HTR-8/SVneo (cell line): ENCODE data around the gene APBB1.
"Not testable (repeated sequence)": the region's sequence is repeated elsewhere in the genome, so short reads cannot be mapped to it uniquely, and the experiment has no call there.

Experiments used
- DNase-seq: peaks from one replicate; pipeline ENCODE4 v3.0.0; 2011; ENCODE audit warnings: low spot score, mixed read lengths; ENCODE audit not compliant: insufficient read length
- FAIRE-seq: peaks from 2 replicates; lab custom pipeline; 2011; peaks lifted over from hg19 to GRCh38; lab: Jason Lieb, UNC

APBB1 gene

DNA sequence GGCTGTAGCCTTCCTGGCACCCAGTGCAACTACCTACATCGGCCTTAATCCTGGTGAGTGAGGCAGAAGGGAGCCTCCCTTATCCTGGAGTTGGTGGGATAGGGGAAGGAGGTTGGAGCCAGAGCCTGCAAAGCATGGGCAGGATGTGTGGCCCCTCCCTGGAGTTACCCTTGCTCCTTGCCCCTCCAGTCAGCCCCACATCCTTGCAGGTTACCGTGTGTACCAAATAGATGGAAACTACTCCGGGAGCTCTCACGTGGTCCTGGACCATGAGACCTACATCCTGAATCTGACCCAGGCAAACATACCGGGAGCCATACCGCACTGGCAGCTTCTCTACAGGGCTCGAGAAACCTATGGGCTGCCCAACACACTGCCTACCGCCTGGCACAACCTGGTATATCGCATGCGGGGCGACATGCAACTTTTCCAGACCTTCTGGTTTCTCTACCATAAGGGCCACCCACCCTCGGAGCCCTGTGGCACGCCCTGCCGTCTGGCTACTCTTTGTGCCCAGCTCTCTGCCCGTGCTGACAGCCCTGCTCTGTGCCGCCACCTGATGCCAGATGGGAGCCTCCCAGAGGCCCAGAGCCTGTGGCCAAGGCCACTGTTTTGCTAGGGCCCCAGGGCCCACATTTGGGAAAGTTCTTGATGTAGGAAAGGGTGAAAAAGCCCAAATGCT is 24.8 kb downstream of the APBB1 start:
- DNase-seq: no peak
- FAIRE-seq: no peak

DNA sequence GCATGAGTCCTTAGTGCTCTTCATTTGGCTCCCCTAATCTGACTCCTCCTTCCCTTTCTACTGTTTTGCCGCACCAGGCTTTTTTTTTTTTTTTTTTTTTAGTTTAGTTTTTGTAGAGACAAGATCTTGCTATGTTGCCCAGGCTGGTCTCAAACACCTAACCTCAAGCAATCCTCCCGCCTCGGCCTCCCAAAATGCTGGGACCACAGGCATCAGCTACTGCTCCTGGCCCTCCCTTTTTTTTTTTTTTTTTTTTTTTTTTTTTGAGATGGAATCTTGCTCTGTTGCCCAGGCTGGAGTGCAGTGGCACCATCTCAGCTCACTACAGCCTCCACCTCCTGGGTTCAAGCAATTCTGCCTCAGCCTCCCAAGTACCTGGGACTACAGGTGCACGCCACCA is 26.6 kb downstream of the APBB1 start:
- not testable (repeated sequence) for DNase-seq, FAIRE-seq

- FAIRE-seq (no peak), DNase-seq (no peak)
These were observed 27.3 kb downstream of the APBB1 start for GRCh38 chr11:6391537-6392134.

DNA sequence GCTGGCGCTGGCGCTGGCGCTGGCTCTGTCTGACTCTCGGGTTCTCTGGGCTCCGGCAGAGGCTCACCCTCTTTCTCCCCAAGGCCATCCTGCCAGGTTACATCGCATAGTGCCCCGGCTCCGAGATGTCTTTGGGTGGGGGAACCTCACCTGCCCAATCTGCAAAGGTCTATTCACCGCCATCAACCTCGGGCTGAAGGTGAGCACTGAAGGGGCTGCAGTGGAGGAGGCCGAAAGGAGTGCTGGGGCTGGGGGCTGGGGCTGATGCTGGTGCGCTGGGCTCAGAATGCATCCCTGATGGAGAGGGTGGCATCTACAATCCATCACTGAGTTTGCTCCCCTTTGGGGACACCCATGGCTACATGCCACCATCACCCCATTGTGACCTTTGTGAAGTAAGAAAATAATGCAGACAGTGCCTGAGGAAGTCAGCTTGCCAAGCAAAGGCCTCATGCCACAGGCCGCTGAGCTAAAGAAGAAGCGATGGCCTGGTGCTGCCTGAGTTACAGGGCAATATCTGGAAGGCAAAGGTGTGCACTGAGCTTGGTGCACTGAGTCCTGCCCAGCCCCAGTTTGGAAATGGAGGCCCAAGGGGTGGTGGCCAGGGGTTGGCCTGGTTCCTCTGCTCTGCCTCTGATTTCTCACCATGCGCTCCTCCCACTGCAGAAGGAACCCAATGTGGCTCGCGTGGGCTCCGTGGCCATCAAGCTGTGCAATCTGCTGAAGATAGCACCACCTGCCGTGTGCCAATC is 28.0 kb downstream of the APBB1 start:
- DNase-seq (no peak), FAIRE-seq (no peak)

DNA sequence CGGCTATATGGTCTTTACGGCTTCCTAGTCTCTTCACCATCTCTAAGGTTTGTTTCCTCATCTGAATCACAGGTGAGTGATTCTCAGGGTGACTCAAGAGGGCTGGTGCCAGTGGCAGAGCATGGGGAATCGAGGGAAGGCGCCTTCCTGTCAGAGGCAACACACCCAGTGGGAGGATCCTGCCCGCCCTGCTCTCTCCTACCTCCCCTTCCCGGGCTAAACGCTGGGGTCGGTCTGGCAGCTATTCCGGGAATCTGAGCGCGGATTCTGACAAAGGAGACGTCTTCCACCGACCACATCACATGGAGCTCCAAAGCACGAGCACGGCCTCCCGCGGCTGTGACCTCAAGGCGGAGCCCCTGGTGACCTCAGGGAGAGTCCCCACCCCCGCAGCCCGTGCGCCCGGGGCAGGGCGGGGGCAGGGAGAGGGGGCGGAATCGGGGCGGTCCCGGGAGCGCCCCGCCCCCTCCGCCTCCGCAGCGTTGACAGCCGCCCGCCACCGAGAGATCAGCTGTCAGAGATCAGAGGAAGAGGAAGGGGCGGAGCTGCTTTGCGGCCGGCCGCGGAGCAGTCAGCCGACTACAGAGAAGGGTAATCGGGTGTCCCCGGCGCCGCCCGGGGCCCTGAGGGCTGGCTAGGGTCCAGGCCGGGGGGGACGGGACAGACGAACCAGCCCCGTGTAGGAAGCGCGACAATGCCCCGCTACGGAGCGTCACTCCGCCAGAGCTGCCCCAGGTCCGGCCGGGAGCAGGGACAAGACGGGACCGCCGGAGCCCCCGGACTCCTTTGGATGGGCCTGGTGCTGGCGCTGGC is 28.8 kb downstream of the APBB1 start, which contains the start of gene SMPD1:
SMPD1 (plus strand) TSS at position 570 of the 813 bp plus-strand sequence; CDS start at position 695, 125 bp downstream.
- FAIRE-seq (peak; percentile 96), DNase-seq (peak; percentile 90)

DNA sequence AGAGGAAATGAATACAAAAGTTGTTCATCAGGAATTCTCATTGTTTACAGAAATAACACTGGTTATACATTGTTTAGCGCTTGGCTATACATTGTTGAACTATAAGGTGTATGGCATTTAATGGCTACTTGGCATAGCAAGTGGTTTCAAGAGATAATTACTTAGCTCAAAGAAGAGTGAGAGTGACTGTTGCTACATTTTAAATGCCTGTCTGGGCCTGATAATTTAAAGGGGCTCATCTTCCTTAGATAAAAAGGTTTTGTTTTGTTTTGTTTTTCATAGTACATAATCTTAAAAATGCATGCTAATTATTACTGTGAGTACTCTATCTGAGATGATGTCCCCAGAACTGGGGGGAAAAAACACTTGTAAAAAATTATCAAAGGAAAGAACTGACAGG is 30.1 kb downstream of the APBB1 start:
- no peak for DNase-seq
- FAIRE-seq: no peak

DNA sequence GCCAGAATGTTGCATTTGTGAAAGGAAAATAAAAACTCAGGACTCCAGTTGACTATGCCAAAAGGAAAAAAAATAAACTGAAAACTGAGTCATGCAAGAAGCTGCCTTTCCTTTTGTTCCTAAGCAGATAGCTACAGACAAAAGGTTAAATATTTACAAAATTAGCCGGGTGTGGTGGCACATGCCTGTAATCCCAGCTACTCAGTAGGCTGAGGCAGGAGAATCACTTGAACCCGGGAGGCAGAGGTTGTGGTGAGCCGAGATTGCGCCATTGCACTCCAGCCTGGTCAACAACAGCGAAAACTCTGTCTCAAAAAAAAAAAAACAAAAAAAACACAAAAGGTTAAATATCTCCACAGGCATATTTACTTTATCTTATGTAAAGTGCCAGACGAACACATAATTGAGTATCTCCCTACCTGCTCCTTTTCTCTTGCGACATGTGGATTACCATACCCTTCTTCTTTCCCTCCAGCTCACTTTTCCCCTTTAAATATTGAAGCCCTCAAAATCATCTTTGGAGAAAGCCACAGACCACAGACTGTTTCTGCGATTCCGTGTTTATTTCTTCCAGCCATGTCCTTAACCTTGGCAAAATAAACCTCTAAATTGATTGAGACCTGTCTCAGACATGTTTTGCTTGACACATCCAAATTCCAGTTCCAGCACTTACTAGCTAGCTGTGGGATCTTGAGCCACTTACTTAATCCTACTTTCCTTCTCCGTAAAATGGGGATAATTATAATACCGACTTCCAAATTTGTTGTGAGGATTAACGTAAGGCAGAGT is 30.9 kb downstream of the APBB1 start:
- no peak for FAIRE-seq
- DNase-seq: no peak

GRCh38 chr11:6385046-6385777 is 33.7 kb downstream of the APBB1 start:
- DNase-seq (no peak), FAIRE-seq (no peak)

GRCh38 chr11:6378640-6378989 is 40.3 kb downstream of the APBB1 start:
- FAIRE-seq: no peak
- DNase-seq: no peak

- no peak for FAIRE-seq
- no peak for DNase-seq
These were observed 40.8 kb downstream of the APBB1 start for GRCh38 chr11:6377902-6378639.

DNA sequence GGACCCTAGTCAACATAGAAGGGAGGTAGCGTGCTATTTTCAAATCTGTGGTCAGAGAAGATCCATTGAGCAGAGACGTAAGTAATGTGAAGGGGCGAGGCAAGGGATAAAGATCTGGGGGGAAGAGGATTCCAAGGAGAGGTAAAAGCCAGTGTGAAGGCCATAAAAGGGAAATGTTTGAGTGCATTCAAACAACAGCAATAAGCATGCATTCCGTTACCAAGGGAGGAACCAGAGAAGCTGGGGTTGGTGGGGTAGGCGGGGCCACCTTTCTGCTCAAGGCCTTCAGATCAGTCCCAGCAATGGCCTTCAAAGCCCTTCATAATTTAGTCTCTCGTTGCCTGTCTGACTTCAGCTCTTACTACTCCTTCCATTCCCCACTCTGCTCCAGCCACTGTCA is 47.1 kb downstream of the APBB1 start:
- no peak for DNase-seq
- FAIRE-seq: no peak

DNA sequence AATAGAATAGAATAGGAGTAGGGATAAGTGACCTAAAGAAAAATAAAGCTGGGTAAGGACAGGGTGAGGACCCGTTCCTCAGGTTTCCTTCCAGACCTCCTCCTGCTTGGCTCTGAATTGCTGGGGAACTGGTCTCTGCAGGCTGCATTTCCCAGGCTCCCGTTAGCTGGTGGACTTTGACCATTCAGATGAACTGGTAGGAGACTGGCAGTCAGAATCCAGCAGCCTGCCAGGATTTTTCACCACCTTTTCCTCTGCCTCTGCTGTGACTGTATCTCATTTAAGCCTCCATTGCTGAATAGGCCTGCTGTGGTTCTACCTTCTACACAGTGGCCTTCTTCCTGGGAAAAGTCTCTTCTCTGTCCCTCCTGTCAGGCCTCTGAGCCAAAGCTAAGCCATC is 53.2 kb downstream of the APBB1 start:
- no peak for FAIRE-seq
- no peak for DNase-seq

DNA sequence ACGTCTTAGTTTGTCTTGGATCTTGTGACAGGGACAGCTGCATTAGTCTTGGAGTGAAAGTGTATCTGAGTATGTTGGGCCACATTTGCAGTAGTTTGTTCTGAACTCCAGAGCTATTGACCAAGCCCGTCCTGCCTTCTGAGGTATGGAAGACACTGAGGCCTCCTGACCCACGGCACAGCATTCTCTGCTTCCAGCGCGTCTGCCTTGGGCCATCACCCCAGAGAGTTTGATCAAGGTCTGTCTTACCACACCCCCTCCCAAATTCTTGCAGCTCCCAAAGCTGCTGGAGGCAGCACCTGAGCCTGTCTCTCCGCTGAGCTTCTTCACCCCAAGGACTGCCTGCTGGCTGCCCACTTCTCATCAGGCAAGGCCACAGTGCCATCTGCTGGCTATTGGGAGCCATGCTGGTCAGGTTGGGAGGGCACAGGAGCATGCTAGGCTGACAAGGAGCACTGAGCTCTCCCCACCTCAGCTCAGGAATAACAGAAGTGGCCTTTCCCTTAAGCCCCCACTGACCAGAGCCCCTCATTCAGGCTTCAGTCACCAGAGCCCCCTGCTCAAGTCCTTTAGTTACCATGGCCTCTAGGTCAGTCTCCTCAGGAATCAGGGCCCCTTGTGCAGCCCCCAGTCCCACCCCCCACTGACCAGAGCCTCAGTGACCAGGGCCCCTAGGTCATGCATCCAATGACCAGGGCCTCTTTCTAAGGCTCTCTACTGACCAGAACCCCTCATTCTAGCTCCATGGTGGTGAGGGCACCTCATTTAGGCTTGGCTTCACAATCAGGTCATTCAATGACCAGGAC is 55.8 kb downstream of the APBB1 start:
- DNase-seq (peak; percentile 77), FAIRE-seq (peak; percentile 76)

DNA sequence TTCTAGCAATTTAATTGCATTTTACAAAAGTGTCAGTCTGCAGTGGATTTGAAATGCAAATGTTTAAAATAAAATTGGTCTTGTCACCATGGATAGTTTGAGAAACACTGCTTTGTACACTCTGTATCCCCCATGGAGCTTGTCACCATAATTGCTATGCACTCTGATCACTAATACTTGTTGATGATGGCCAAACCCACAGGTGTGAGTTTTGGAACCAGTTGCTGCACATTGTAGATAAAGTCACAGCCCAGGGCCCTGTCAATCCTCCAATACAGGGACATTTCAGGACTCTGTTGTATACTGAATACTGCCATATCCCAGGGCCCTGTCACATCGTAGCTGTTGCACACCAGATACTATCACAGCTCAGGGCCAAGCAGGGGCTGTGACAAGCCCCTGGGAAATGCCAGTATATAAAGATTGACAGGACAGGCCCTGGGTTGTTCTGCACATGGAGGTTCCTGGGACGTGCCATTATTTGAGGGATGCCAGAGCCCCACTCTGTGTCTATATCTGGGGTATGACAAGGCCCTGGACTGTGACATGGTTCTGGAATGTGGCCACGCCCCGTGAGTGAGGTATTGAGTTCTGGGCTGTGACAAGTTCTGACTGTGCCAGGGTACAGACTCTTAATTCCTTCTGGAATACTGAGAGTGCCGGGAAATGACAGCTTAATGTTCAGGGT is 56.6 kb downstream of the APBB1 start:
- FAIRE-seq: no peak
- DNase-seq: no peak

- FAIRE-seq: no peak
- DNase-seq: no peak
These were observed 58.7 kb downstream of the APBB1 start for GRCh38 chr11:6360183-6360582.

DNA sequence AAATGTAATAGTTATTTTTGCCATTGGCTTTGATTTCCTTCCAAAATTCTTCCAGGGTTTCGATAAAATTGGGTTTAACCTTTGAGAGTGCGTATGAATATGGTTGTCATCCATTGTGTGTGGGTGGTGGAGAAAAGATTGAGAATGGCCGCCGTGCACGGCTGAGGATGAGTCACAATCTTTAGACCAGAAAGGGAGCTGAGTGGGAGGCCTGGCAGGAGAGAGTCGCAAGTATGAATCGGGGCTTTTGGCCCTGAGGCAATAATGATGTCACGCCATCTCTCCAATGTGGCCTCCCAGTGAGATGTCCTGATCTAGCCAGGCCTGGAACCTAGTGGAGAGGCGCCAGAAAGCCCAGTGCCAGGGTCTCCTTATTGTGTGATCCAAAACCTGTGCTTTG is 61.7 kb downstream of the APBB1 start:
- DNase-seq (peak; percentile 79), FAIRE-seq (no peak)

DNA sequence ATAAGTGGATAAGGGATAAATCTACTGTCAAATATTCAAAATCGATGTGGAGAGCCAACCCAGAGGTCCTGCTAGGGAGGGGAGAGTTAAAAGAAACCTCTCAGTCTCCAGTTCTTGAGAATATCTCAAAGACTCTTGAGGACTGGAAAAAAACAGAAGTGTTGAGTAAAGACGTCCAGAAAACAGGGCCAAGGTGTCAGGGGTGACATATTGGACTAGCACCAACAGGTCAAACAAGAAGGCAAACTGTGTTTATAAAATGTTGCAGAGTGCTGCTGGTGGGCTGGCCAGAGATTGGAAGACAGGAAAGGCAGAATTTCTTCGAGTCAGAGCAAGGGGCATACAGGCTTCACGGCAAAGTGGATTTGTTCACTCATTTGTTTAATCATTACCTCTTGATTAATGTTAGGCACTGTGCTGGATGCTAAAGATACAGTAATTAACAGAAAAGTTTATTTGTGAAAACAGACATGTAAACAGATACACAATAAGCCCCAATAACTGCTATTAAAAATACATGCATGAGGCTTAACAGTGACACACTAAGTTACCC is 62.3 kb downstream of the APBB1 start:
- FAIRE-seq (no peak), DNase-seq (no peak)
